Chondrocyte (in vitro differentiated cells): ENCODE measurements around the gene SPDYA. TPM values are rescaled to one million over a fixed set of nuclear protein-coding genes. Genes with fewer than 3 reads are reported as not detected.
A peak's percentile ranks its signal among the peaks of the same experiment; 100 is the strongest.

Experiments
- DNase-seq: peaks from one replicate; pipeline ENCODE4 v3.0.0; 2021; ENCODE audit warnings: mixed read lengths, low spot score
- H3K27ac Mint-ChIP-seq: one replicate; pipeline ENCODE4 v1.8.0; 2021; ENCODE audit warnings: mild to moderate bottlenecking, moderate library complexity, mixed read lengths; ENCODE audit not compliant: unreplicated experiment
- H3K27me3 Mint-ChIP-seq: 2 replicates; pipeline ENCODE4 v1.8.0; 2021; ENCODE audit warnings: low read depth, mixed read lengths
- H3K36me3 Mint-ChIP-seq: 2 replicates; pipeline ENCODE4 v1.8.0; 2021; ENCODE audit warnings: low read depth, mixed read lengths
- H3K4me1 Mint-ChIP-seq: 2 replicates; pipeline ENCODE4 v1.8.0; 2021; ENCODE audit warnings: low read depth, mild to moderate bottlenecking, mixed read lengths
- H3K4me3 Mint-ChIP-seq: one replicate; pipeline ENCODE4 v1.8.0; 2021; ENCODE audit warnings: mild to moderate bottlenecking, moderate library complexity, mixed read lengths; ENCODE audit not compliant: unreplicated experiment
- H3K9me3 Mint-ChIP-seq: 2 replicates; pipeline ENCODE4 v1.8.0; 2021; ENCODE audit warnings: low read depth, mixed read lengths
- CTCF ChIP-seq: fragments of 200-600 bp; sonication (generic); IDR thresholded peaks from 2 replicates; pipeline ENCODE4 v1.5.0; 2021; ENCODE audit warnings: antibody characterized with exemption, mild to moderate bottlenecking, moderate library complexity
- total RNA-seq: library from RNA; stranded (reverse); gene quantifications from 3 replicates; pipeline ENCODE4 v1.2.1, GENCODE V29; 2021

Gene SPDYA
- total RNA-seq, 1 donor from 2014 or later: 1.6 TPM

- Mint-ChIP-seq H3K9me3 (no peaks in the 10 kb centered on the region), H3K27ac (peak within 1 kb of the TSS; percentile 86), H3K27me3 (no peaks in the 10 kb centered on the region), H3K4me3 (peak within 1 kb of the TSS; percentile 88), H3K36me3 (no peaks in the 10 kb centered on the region), H3K4me1 (peaks cover 41% of the 10 kb centered on the region)
- no peak for TF ChIP-seq CTCF
- DNase-seq: peak; percentile 100
These were observed 84.0 kb downstream of the SPDYA start, which contains the start of gene WDR43 for GRCh38 chr2:28894470-28895188. WDR43 (plus strand) TSS chr2:28894667; CDS start chr2:28894699, 32 bp downstream.

- no peaks in the 10 kb centered on the region for H3K36me3 Mint-ChIP-seq
- no peak for TF ChIP-seq CTCF
- peak overlapping the region; percentile 79 for H3K27ac Mint-ChIP-seq
- H3K9me3 Mint-ChIP-seq: no peaks in the 10 kb centered on the region
- peak overlapping the region; percentile 88 for H3K4me3 Mint-ChIP-seq
- peaks cover 43% of the 10 kb centered on the region for H3K4me1 Mint-ChIP-seq
- no peaks in the 10 kb centered on the region for H3K27me3 Mint-ChIP-seq
- no peak for DNase-seq
These were observed 84.7 kb downstream of the SPDYA start for GRCh38 chr2:28895189-28895893.

GRCh38 chr2:28896906-28897305, 86.3 kb downstream of the SPDYA start:
- Mint-ChIP-seq H3K9me3 (no peaks in the 10 kb centered on the region), H3K4me1 (peaks cover 59% of the 10 kb centered on the region), H3K4me3 (peak overlapping the region; percentile 38), H3K27me3 (no peaks in the 10 kb centered on the region), H3K27ac (peak overlapping the region; percentile 50), H3K36me3 (no peaks in the 10 kb centered on the region)
- no peak for TF ChIP-seq CTCF
- no peak for DNase-seq

- H3K9me3 Mint-ChIP-seq: no peaks in the 10 kb centered on the region
- H3K27ac Mint-ChIP-seq: no peak overlapping the region
- H3K36me3 Mint-ChIP-seq: peaks cover 5% of the 10 kb centered on the region
- H3K4me1 Mint-ChIP-seq: peaks cover 62% of the 10 kb centered on the region
- H3K27me3 Mint-ChIP-seq: no peaks in the 10 kb centered on the region
- no peak for DNase-seq
- TF ChIP-seq CTCF: no peak
- no peak overlapping the region for H3K4me3 Mint-ChIP-seq
These were observed 87.4 kb downstream of the SPDYA start for GRCh38 chr2:28898048-28898447.

Other genes with a start within 250 kb of the SPDYA start
- gene PPP1CB, start 59.0 kb upstream of the SPDYA start, total RNA-seq: 440 to 474 TPM (median 447 TPM) in 3 replicates
- gene TRMT61B, start 59.5 kb downstream of the SPDYA start, total RNA-seq: 8.8 to 12.5 TPM (median 10.1 TPM) in 3 replicates
- gene WDR43, start 83.8 kb downstream of the SPDYA start, total RNA-seq: 37.6 to 44.0 TPM (median 39.3 TPM) in 3 replicates
- 0.07 to 0.72 TPM (median 0.49 TPM) in 3 replicates for gene TOGARAM2, start 170.5 kb downstream of the SPDYA start, total RNA-seq